Measurements from ENCODE around the gene SPATA19.
A peak's percentile ranks its signal among the peaks of the same experiment; 100 is the strongest.

- TF ChIP-seq CTCF (conservative IDR thresholded peaks at IDR 0.05 in 1 of 2, IDR thresholded peaks at IDR 0.05 in 1 of 2; ENCODE audit: extremely low read depth in 1 of 2, insufficient read depth in 1 of 2, low read depth in 1 of 2, low read length in 2 of 2) (peak; percentile 21 to 45), EZH2 (IDR thresholded peaks at IDR 0.05; ENCODE audit: borderline replicate concordance, low read length) (no peak)
These were observed 9.4 kb downstream of the SPATA19 start for GRCh38 chr11:133835593-133836548.
